ENCODE results near the gene ADGB. TPM values are rescaled to one million over a fixed set of nuclear protein-coding genes. Genes with fewer than 3 reads are reported as not detected.

The ADGB gene
- total and polyA plus RNA-seq, 4 donors, result 1.4 to 9.7 (median 5.5) TPM

GRCh38 chr6:146770275-146770964, 171.6 kb downstream of the ADGB start:
- Histone ChIP-seq H3K27ac (ENCODE audit: low read depth in 1 of 2, low read length in 1 of 2) (peak overlapping the region; percentile 35 to 43), H3K36me3 (ENCODE audit: control insufficient read depth in 4 of 4, insufficient read depth in 4 of 4, low read length in 4 of 4) (no peaks in the 10 kb centered on the region), H3K4me1 (ENCODE audit: control insufficient read depth in 5 of 5, insufficient read depth in 5 of 5, low read length in 5 of 5) (peaks cover 0 to 3% (median 0%) of the 10 kb centered on the region in 5 donors), H3K27me3 (ENCODE audit: control insufficient read depth in 3 of 3, insufficient read depth in 3 of 3, low read length in 2 of 3) (no peaks in the 10 kb centered on the region), H3K4me3 (no peak overlapping the region), H3K9me3 (ENCODE audit: control insufficient read depth in 4 of 4, insufficient read depth in 3 of 4, low read length in 3 of 4) (peaks cover 0 to 2% (median 0%) of the 10 kb centered on the region in 4 donors), H3K9ac (ENCODE audit: insufficient read depth in 1 of 2, low read length in 2 of 2) (no peak overlapping the region)
- no peak for TF ChIP-seq CTCF (IDR thresholded peaks at IDR 0.05; ENCODE audit: control extremely low read depth, extremely low read depth)
- 42 to 66% methylated on average over 13 of the region's 13 CpGs for WGBS, 2 donors
- no peak for DNase-seq
- ATAC-seq (ENCODE audit: insufficient read depth, low FRiP score), result no peak

- Histone ChIP-seq H3K9ac (ENCODE audit: insufficient read depth in 1 of 2, low read length in 2 of 2) (no peak overlapping the region), H3K27ac (ENCODE audit: low read depth in 1 of 2, low read length in 1 of 2) (peak overlapping the region in 1 of 2 donors; percentile 43), H3K36me3 (ENCODE audit: control insufficient read depth in 4 of 4, insufficient read depth in 4 of 4, low read length in 4 of 4) (no peaks in the 10 kb centered on the region), H3K4me1 (ENCODE audit: control insufficient read depth in 5 of 5, insufficient read depth in 5 of 5, low read length in 5 of 5) (peaks cover 0 to 3% (median 0%) of the 10 kb centered on the region in 5 donors), H3K4me3 (no peak overlapping the region), H3K9me3 (ENCODE audit: control insufficient read depth in 4 of 4, insufficient read depth in 3 of 4, low read length in 3 of 4) (peaks cover 0 to 2% (median 0%) of the 10 kb centered on the region in 4 donors), H3K27me3 (ENCODE audit: control insufficient read depth in 3 of 3, insufficient read depth in 3 of 3, low read length in 2 of 3) (no peaks in the 10 kb centered on the region)
- ATAC-seq (ENCODE audit: insufficient read depth, low FRiP score) (peak; percentile 58), DNase-seq (peak; percentile 9 to 31 (median 30))
- no peak for TF ChIP-seq CTCF (IDR thresholded peaks at IDR 0.05; ENCODE audit: control extremely low read depth, extremely low read depth)
- 18 to 48% methylated on average over 14 of the region's 14 CpGs for WGBS, 2 donors
These were observed 172.4 kb downstream of the ADGB start for GRCh38 chr6:146770965-146771735.

GRCh38 chr6:146775220-146775619, 176.4 kb downstream of the ADGB start:
- H3K4me1 ChIP-seq (ENCODE audit: control insufficient read depth in 5 of 5, insufficient read depth in 5 of 5, low read length in 5 of 5), result peaks cover 0 to 3% (median 0%) of the 10 kb centered on the region in 5 donors
- DNase-seq (no peak), ATAC-seq (ENCODE audit: insufficient read depth, low FRiP score) (no peak)
- peaks cover 0 to 1% (median 0%) of the 10 kb centered on the region in 4 donors for H3K9me3 ChIP-seq (ENCODE audit: control insufficient read depth in 4 of 4, insufficient read depth in 3 of 4, low read length in 3 of 4)
- no peak overlapping the region for H3K9ac ChIP-seq (ENCODE audit: insufficient read depth in 1 of 2, low read length in 2 of 2)
- no peak overlapping the region for H3K27ac ChIP-seq (ENCODE audit: low read depth in 1 of 2, low read length in 1 of 2)
- TF ChIP-seq CTCF (IDR thresholded peaks at IDR 0.05; ENCODE audit: control extremely low read depth, extremely low read depth), result no peak
- no peaks in the 10 kb centered on the region for H3K27me3 ChIP-seq (ENCODE audit: control insufficient read depth in 3 of 3, insufficient read depth in 3 of 3, low read length in 2 of 3)
- H3K36me3 ChIP-seq (ENCODE audit: control insufficient read depth in 4 of 4, insufficient read depth in 4 of 4, low read length in 4 of 4), result no peaks in the 10 kb centered on the region
- no peak overlapping the region for H3K4me3 ChIP-seq
